ENCODE measurements around the gene DEXI. TPM values are rescaled to one million over a fixed set of nuclear protein-coding genes. Genes with fewer than 3 reads are reported as not detected.

Gene DEXI
- polyA plus RNA-seq, 3 donors = 4.9 to 10.8 (median 6.8) TPM

DNA sequence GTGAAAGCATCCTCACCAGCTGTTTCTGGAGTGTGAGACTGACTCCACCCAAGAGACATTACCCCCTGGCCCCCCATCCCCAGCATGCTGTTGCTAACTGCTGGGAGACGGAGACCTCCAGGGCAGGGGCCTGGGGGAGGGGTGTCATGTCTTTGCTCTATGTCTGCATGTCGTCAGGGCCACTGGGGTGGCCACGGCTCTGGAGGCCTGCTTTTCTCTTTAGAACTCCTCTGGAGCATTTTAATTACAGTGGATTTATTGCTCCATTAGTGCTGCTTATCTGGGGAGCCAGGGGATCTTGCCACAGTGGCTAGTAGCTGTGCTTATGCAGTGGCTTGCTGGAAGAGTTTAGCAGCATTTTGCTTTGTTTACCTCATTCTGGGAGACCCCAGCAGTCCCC, 34.4 kb upstream of the DEXI start:
- Histone ChIP-seq H3K4me1 (ENCODE audit: control insufficient read depth in 1 of 2, insufficient read depth in 2 of 2, low read length in 2 of 2) (no peaks in the 10 kb centered on the region), H3K27me3 (ENCODE audit: control insufficient read depth in 2 of 2, insufficient read depth in 2 of 2, low read length in 2 of 2) (no peaks in the 10 kb centered on the region), H3K4me3 (replicated peaks in 1 of 3; ENCODE audit: low read depth in 2 of 3, low read length in 3 of 3) (no peak overlapping the region), H3K27ac (ENCODE audit: low read depth in 1 of 2, low read length in 2 of 2) (no peak overlapping the region), H3K36me3 (replicated peaks in 1 of 2; ENCODE audit: control insufficient read depth in 1 of 2, insufficient read depth in 2 of 2, low read length in 2 of 2) (peaks cover 68 to 97% of the 10 kb centered on the region in 2 donors), H3K9ac (ENCODE audit: insufficient read depth, low read length, poor library complexity, severe bottlenecking) (no peak overlapping the region), H3K79me2 (ENCODE audit: insufficient read depth, low read length) (no peaks in the 10 kb centered on the region), H3K4me2 (replicated peaks; ENCODE audit: extremely low read depth, low read length, poor library complexity, severe bottlenecking) (no peak overlapping the region), H2AFZ (ENCODE audit: insufficient read depth, low read depth, low read length, poor library complexity, severe bottlenecking) (no peak overlapping the region), H3K9me3 (replicated peaks in 1 of 2; ENCODE audit: control insufficient read depth in 1 of 2, insufficient read depth in 1 of 2, low read length in 2 of 2) (no peaks in the 10 kb centered on the region), H4K20me1 (ENCODE audit: insufficient read depth, low read length) (peaks cover 4% of the 10 kb centered on the region)
- WGBS (ENCODE audit: insufficient coverage) = 100% methylated on average over 1 of the region's 3 CpGs
- no peak overlapping the region for H3K27ac Mint-ChIP-seq
- H3K36me3 Mint-ChIP-seq = peaks cover 77 to 92% of the 10 kb centered on the region in 2 donors
- no peaks in the 10 kb centered on the region for H3K4me1 Mint-ChIP-seq
- H3K27me3 Mint-ChIP-seq (ENCODE audit: low read depth in 3 of 3) = peaks cover 0 to 3% (median 2%) of the 10 kb centered on the region in 3 donors
- H3K9me3 Mint-ChIP-seq = no peaks in the 10 kb centered on the region
- H3K4me3 Mint-ChIP-seq = no peak overlapping the region
- intact Hi-C loops (cut with micrococcal nuclease) = no loop called here
- DNase-seq = no peak
- no peak for TF ChIP-seq CTCF (IDR thresholded peaks at IDR 0.05)

DNA sequence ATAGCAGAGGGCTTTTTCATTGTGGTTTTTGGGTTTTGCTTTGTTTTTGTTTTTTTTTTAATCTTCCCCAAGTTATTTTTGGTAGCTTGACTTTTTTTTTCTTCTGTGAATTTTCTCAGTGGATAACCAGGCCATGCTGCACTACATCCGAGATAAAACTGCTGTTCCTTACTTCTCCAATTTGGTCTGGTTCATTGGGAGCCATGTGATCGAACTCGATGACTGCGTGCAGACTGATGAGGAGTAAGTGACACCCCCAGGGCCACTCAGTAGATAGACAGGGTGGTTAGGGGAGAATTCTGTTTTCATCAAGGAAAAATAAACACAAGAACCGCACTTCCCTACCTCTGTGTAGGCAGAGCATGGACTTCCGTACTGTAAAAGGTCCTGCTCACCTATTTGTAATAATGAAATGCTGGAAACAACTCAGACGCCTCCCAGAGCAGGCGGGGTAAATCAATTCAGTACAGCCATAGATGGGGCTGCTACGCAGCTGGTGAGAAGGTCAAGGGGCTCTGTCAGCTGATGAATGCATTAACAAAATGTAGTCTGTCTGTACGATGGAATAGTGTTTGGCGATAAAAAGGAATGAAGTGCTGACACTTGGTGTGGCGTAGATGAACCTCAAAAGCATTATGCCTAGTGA, 30.7 kb upstream of the DEXI start:
- peaks cover 52 to 80% of the 10 kb centered on the region in 2 donors for H3K36me3 ChIP-seq (replicated peaks in 1 of 2; ENCODE audit: control insufficient read depth in 1 of 2, insufficient read depth in 2 of 2, low read length in 2 of 2)
- Mint-ChIP-seq H3K4me1 (peaks cover 17% of the 10 kb centered on the region), H3K4me3 (no peak overlapping the region), H3K36me3 (peaks cover 55 to 83% of the 10 kb centered on the region in 2 donors), H3K27ac (no peak overlapping the region), H3K9me3 (peaks cover 0 to 3% (median 0%) of the 10 kb centered on the region in 7 donors), H3K27me3 (ENCODE audit: low read depth in 3 of 3) (peaks cover 0 to 4% (median 3%) of the 10 kb centered on the region in 3 donors)
- no peaks in the 10 kb centered on the region for H3K27me3 ChIP-seq (ENCODE audit: control insufficient read depth in 2 of 2, insufficient read depth in 2 of 2, low read length in 2 of 2)
- no peaks in the 10 kb centered on the region for H3K79me2 ChIP-seq (ENCODE audit: insufficient read depth, low read length)
- no peak overlapping the region for H3K4me2 ChIP-seq (replicated peaks; ENCODE audit: extremely low read depth, low read length, poor library complexity, severe bottlenecking)
- no peaks in the 10 kb centered on the region for H3K9me3 ChIP-seq (replicated peaks in 1 of 2; ENCODE audit: control insufficient read depth in 1 of 2, insufficient read depth in 1 of 2, low read length in 2 of 2)
- TF ChIP-seq CTCF (IDR thresholded peaks at IDR 0.05) = no peak
- no peak overlapping the region for H3K27ac ChIP-seq (ENCODE audit: low read depth in 1 of 2, low read length in 2 of 2)
- DNase-seq = no peak
- peaks cover 7% of the 10 kb centered on the region for H4K20me1 ChIP-seq (ENCODE audit: insufficient read depth, low read length)
- no peak overlapping the region for H3K4me3 ChIP-seq (replicated peaks in 1 of 3; ENCODE audit: low read depth in 2 of 3, low read length in 3 of 3)
- WGBS (ENCODE audit: insufficient coverage) = over 99% methylated on average over 6 of the region's 12 CpGs
- H3K4me1 ChIP-seq (ENCODE audit: control insufficient read depth in 1 of 2, insufficient read depth in 2 of 2, low read length in 2 of 2) = peaks cover 5 to 8% of the 10 kb centered on the region in 2 donors
- intact Hi-C loops (cut with micrococcal nuclease) = loop anchor here in 1 of 2 donors (5.0 kb wide), 1 partner anchor 284 kb away; the partner anchor contains the start of gene SOCS1
- H3K9ac ChIP-seq (ENCODE audit: insufficient read depth, low read length, poor library complexity, severe bottlenecking) = no peak overlapping the region
- H2AFZ ChIP-seq (ENCODE audit: insufficient read depth, low read depth, low read length, poor library complexity, severe bottlenecking) = no peak overlapping the region

Data from CD14-positive monocyte (primary cell).